Loucy (cell line): Measurements from ENCODE around the gene AHRR.

ENCODE experiments used
- CTCF ChIP-seq: fragments of 200-600 bp; sonication (generic); conservative IDR thresholded peaks from 2 replicates; pipeline ENCODE4 v1.5.1; 2014; ENCODE audit warnings: mild to moderate bottlenecking, antibody characterized with exemption, low read length
- EZH2phosphoT487 ChIP-seq: fragments of 200-600 bp; IDR thresholded peaks from 2 replicates; pipeline ENCODE4 v1.6.1; 2018; ENCODE audit warnings: antibody characterized with exemption, mild to moderate bottlenecking, moderate library complexity, borderline replicate concordance

- TF ChIP-seq CTCF: no peak
- TF ChIP-seq EZH2phosphoT487: no peak
Observed at GRCh38 chr5:419970-420369, 98.5 kb downstream of the AHRR start.
